Stimulated activated CD4-positive, alpha-beta T cell treated with anti-CD3 and anti-CD28 coated beads, Interleukin-15, amount 100 ng/mL, for 1 hour (primary cell): ENCODE data around the gene SPG7.
A peak's percentile ranks its signal among the peaks of the same experiment; 100 is the strongest.
"Not testable (repeated sequence)": the region's sequence is repeated elsewhere in the genome, so short reads cannot be mapped to it uniquely, and the experiment has no call there.

Source experiments
- DNase-seq, 2 donors: peaks; one replicate each; pipeline ENCODE4 v3.0.0-alpha.2; 2020; ENCODE audit warnings: low read depth in 1 of 2, low spot score in 1 of 2

Gene SPG7

DNA sequence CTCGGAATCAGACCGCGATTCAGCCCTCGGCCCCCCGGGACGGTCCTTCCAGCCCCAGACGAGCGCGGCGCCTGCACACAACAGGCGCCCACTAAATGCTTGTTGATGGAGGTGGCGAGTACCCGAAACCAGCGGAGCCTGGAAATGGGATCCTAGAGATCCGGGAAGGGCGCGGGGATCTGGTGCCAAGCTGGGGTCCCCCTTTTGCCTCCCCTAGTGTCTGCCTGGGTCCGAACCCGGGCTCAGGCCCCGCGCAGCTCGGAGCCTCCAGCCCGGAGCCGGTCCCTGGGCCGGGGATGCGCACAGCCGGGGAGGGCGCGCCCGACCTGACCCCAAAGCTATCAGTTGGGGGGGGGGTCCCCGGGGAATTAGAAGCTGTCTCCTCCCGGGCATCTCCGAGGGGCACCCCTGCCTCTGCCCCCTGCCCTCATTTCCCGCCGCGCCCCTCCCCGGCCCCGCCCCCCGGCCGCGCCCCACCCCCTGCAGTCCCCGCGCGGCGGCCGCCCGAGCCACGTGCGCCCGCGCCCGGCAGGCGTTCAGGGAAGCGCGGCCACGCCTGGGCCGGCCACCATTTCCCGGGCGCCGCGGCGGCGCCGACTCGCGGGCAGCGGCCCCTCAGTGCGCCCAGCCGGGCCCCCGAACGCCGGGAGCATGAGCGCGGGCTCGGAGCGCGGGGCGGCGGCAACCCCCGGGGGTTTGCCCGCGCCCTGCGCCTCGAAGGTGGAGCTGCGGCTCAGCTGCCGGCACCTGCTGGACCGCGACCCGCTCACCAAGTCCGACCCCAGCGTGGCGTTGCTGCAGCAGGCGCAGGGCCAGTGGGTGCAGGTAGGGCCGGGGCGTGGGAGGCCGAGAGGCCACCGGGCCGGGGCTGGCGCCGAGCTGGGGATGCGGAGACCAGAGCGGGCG, 67.3 kb downstream of the SPG7 start, which contains the start of gene CPNE7:
TSS of gene CPNE7 (plus strand) at position 512 of the 906 bp plus-strand sequence. CDS start at position 652, 140 bp downstream.
- no peak for DNase-seq

DNA sequence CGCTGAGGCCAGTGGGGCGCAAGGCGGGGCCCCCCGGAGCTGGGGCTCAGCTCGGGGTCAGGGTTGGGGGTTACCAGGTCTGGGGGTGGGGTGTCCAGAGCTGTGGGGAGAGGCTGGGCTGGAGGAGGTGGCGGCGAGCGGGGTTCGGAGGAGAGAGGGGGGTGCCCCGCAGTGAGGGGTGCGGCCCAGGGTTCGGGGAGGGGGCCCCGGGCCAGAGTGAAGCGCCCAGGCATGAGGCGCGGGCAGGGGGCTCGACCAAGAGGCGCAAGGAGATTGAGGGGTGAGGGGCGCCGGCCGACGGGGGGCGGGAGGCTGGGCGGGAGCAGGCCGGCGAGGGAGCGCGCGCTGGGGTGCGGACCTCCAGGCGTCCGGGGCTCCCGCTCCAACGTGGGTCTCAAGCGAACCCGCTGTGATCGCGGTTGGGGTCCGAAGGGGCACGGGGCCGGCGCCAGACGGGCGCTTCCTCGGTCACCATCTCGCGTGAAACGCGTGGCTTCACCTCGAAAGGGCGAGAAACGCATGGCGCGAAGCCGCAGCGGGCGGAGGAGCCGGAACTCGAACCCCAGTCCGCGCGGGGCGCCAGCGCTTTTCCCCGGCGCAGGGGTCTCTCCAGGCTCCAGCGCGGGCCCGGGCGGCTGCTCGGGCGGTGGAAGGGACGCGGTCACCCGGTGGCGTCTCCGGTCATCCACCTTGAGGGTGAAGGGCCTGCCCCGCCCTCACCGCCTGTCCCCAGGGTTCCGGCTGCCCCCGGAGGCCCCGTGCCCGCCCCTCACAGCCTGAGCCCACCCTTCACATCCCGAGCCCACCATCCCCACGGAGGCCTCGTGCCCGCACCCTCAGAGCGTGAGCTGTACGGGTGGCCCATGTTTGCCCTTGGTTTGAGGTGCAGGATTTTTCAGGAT, 68.2 kb downstream of the SPG7 start:
- no peak for DNase-seq

DNA sequence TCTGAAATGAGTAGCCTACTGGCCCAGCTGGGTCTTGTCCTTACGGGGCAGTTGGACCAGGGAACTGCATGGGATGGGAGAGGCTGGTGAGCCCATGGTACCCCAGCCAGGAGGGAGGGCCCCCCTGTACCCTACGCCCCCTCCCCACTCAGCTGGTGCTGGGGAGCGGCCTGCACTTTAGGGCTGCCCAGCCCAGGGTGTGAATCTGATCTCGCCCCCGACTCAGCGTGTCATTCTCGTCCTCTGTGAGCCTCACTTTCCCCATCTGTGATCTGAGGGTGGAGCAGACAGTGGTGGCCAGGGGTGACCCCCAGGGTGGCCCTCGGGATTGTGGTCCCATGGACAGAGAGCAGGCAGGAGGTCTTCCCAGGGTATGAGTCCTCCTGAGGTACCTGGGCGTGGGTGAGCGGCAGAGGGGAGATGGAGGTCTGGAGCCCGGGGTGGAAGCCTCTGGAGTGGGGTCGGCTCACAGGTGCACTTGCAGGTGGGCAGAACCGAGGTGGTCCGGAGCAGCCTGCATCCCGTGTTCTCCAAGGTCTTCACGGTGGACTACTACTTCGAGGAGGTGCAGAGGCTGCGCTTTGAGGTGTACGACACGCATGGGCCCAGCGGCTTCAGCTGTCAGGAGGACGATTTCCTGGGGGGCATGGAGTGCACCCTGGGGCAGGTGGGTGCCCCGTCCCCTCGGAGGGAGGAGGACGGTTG, 69.0 kb downstream of the SPG7 start:
- DNase-seq = no peak

DNA sequence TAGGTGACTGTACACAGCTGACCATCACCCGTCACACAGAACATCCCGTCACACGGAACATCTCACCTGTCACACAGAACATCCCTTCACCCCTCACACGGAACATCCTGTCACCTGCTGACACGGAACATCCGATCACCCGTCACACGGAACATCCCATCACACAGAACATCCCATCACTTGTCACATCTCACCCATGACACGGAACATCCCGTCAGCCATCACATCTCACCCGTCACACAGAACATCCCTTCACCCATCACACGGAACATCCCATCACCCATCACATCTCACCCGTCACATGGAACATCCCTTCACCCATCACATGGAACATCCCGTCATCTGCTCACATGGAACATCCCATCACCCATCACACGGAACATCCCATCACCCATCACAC, 71.1 kb downstream of the SPG7 start:
- no peak for DNase-seq

DNA sequence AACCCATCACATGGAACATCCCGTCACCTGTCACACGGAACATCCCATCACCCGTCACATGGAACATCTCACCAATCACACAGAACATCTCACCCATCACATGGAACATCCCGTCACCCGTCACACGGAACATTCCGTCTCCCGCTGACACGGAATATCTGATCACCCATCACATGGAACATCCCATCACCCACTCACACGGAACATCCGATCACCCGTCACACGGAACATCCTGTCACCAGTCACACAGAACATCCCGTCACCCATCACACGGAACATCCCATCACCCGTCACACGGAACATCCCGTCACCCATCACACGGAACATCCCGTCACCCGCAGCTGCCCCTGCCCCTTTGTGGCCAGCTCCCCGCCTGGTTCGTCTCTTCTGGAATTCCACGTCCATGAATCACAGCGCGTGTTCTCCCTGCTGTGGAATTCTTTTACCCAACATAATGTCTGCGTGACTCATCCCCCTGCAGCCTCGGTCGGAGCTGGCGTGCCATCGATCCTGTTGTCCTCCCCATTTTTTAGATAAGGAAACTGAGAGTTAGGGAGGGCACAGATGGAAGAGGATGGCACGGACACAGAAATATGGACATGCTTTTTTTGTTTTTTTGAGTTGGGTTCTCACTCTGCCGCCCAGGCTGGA, 73.0 kb downstream of the SPG7 start:
- no peak for DNase-seq

DNA sequence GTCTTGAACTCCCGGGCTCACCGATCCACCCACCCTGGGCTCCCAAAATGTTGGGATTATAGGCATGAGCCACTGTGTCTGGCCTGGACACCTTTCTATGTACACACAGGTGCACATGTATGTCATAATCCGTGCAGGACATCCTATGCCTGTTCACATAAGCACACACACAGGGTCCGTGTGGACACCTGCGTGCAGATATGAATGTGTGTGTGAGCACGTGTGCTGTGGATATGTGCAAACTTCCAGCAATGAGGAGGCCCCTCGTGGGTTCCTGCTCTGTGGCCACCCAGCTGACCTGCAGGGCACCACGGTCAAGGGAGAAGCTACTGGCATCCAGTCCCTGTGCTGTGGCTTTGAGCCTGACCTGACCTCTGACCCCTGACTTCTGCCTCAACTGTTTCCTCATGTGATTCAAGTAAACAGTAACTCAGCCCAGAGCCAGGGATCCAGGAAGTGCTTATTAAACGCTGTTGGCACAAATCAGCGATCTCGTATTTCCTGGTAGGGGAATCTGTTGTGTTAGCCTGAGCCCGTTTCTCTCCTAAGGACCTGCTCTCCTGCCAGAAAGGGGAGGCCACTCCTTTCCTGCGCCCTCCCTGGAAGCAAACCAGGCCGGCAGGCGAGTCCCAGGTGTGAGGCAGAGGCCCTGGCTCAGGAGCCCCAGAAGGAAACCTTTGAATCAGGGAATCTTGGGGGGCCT, 73.8 kb downstream of the SPG7 start:
- DNase-seq = no peak

DNA sequence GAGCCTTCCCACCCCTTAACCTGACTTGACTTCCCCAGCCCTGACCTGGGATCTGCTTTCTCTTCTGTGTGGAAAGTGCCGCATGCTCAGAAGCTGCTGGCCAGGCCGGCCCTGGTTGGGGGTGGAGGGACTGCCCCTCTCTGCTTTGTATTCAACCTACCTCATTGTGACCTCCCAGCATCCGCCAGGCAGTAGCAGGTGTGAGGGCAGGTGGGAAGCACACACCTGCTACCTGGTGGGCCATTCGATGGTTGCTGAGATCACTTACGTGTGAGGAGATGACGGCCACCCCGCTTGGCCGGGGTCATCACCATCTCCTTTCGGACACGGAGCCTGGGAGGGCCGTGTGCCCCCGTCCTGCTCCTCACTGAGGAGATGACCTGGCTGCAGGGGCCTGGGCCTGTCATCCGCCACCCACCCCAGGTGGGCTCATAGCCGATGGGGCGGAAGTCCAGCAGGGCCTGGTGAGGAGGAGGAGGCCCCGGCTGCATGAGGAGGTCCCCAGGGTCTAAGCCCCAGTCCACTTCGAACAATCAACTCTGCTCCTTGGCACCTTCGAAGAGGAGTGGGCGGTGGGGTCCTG, 74.5 kb downstream of the SPG7 start:
- no peak for DNase-seq

DNA sequence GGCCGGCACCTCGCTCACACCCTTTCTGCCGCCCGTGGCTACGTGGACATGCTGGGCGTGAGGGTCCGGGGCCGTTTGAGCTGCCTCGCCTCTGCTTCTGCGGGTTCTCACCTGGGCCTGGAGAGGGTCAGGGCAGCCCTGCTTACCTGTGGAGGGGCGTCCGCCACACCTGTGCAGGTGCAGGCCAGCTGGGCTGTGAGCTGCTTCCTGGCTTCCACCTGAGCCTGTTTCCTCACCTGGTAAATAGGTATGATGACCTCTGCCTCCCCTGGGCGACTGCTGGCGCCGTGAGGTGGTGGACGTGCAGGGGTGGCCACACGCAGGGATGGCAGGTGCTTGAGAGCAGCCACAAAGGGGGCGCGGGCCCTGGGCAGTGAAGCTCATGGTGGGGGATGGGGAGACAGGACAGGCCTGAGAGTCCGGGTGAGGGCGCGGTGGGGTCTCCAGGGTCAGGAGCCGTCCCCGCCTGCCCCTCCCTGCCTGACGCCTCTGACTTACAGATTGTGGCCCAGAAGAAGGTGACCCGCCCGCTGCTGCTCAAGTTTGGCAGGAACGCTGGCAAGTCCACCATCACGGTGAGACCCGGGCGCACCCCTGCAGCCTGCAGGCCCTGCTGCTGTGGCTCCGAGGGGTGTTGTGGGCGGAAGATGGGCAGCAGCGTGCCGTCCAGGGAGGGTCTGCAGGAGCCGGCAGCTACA, 75.1 kb downstream of the SPG7 start:
- no peak for DNase-seq

DNA sequence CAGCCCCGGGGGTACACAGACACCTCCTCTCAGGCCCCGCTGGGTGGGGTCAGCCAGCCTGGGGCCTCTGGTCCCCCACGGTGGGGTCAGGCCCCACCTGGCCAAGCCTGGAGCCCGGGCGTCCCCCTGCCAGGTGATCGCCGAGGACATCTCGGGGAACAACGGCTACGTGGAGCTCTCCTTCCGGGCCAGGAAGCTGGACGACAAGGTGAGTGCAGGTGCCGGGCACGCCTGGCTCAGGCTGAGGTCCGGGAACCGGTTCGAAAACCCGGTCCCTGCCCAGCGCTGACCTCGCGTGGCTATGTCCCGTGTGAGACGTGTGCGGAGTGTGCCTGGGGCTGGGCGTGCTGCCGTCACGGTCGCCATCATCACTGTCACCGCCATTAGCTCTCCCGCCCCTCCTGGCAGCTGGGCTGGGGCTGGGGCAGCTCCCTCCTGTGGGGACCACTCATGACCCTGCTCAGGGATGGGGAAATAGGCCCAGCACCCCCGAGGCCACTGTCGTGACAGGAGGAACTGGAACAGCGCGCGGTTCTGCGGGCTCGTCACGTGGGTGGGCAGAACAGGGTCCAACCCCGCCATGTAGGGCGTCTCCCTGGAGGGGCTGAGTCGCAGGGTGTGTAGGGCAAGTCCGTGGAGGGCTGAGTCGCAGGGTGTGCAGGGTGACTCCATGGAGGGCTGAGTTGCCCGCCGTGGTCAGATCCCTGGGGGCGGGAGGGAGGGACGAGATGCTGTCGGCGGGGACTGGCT, 75.9 kb downstream of the SPG7 start:
- DNase-seq = no peak

DNA sequence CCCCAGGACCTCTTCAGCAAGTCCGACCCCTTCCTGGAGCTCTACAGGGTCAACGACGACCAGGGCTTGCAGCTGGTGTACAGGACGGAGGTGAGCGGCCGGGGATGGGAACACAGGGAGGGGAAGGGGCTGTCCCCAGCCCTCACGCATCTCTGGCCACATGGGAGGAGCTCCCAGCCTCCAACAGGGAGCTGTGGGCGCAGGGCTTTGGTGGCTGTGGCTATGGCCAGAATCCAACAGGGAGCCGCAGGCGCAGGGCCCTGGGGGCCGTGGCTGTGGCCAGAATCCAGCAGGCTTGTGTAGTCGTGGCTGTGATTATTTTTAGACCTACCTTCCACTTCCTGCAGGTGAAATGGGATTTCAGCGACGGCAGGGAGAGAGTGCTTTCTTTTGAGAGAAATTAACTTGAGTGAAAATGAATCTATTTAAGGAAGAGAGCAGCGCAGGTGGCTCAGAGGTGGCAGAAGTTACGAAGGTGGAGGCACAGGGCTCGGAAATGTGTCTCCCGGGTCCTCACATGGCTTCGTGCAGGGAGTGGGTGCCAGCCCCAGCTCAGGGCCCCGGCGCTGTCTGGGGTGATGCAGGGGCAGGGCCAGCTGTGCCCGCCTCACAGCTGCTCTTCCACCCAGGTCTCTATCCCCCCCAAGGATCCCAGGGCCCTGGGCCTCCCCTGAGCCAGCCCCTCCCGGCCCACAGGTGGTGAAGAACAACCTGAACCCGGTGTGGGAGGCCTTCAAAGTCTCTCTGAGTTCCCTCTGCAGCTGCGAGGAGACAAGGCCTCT, 76.8 kb downstream of the SPG7 start:
- no peak for DNase-seq

DNA sequence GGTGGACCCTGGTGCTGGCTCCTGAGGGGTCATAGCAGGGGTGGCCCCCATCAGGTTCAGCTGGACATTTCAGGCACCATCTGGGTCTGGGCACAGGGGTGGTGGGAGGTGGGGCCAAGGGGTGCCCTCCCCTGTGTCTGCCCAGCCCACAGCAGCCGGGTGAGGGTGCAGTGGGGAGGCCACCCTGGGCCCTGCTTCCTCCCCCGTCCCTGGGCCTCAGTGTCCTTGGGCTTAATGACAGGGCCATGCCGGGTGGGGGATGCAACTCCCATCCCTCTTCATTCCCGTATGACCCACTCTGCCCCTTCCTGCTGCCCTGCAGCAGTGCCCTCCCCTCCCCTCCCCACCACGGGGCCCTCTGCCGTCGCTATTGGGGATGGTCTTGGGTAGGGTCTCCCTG, 78.0 kb downstream of the SPG7 start:
- no peak for DNase-seq

DNA sequence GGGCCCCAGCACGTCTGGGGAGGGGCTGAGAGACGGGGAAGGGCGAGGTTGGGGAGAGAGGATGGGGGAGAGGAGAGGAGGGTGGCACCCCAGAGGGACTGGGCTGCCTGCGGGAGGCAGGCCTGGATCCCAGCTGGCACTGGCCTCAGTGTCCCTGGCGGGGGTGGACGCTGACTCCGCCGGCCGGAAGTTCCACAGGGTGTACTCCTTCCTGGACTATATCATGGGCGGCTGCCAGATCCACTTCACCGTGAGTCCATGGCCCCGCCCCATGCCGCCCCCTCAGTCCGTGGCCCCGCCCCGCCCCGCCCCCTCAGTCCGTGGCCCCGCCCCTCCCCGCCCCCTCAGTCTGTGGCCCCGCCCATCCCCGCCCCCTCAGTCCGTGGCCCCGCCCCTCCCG, 78.7 kb downstream of the SPG7 start:
- no peak for DNase-seq

DNA sequence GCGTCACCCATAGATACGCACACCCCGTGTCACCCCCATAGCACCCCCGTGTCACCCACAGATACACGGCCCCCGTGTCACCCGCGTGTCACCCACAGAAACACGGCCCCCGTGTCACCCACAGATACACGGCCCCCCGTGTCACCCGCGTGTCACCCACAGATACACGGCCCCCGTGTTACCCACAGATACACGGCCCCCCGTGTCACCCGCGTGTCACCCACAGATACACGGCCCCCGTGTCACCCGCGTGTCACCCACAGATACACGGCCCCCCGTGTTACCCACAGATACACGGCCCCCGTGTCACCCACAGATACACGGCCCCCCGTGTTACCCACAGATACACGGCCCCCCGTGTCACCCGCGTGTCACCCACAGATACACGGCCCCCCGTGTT, 79.5 kb downstream of the SPG7 start:
- not testable (repeated sequence) for DNase-seq

DNA sequence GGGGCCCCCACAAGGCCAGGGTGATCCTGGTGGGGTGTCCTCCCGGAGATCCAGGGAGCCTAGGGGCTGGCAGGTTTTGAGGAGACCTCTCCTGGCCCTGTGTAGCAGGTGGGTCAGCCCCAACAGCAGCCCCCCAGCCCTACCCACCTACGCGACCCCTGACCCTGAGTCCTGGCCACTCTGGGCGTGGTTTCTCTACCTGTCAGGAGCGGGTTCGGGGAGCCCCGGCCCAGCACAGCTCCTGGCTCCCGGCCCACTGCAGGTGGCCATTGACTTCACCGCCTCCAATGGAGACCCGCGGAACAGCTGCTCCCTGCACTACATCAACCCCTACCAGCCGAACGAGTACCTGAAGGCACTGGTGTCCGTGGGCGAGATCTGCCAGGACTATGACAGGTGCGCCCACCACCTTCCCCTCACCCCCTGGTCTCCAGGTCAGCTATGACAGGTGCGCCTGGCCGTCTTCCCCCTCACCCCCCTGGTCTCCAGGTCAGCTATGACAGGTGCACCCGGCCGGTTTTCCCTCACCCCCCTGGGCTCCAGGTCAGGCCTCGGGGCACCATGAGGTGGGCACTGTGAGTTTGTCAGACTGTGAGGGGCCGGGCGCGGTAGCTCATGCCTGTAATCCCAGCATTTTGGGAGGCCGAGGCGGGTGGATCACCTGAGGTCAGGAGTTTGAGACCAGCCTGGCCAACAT, 80.4 kb downstream of the SPG7 start:
- no peak for DNase-seq

DNA sequence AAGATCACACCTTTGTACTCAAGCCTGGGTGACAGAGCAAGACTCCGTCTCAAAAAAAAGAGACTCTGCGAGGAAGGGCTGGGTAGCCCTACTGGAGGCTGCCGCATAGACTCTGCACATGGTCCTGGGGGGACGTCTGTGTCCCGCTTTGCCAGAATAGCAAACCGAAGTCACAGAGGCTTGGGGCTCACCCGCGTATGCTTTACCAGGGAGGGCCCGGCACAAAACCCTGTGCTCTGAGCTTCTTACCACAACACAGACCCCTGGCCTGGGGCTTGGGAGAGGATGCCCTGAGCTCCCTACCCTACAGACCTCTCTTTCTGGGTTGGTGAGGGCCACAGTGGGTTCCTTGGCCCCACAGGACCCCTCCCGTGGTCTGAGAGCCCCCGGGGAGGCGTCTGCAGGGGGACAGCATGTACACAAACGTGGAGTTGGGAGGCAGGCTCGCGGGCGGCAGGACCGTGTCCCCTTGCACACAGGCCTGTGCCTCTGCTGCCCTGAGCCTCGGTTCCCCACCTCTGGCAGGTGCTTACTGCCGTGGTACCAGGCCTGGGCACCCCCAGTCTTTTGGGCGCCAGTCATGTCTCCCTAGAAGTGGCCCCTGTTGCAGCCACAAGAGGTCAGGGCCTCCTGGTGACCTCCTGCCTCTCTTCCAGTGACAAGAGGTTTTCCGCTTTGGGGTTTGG, 81.2 kb downstream of the SPG7 start:
- no peak for DNase-seq

DNA sequence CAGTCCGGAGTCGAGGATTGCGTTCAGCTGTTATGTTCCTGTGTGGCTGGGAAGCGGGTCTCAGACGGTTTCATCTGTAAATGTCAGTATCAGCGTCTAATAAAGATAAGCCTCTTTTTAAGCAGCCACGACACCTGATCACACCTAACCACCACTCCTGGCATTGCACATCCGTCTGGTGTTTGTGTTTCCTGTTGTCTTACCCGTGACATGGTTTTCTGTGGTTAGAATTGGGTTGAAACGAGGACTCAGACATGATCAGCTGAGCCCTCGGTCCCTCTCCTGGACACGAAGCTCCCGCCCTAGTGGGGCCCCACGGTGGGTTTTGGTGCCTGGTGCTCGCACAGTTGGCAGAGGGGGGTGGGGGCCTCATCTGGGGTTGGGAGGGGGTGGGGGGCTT, 85.6 kb downstream of the SPG7 start:
- peak in 1 of 2 donors; percentile 23 for DNase-seq
